ENCODE data around the gene TNIK. TPM values are rescaled to one million over a fixed set of nuclear protein-coding genes. Genes with fewer than 3 reads are reported as not detected.
"Not testable (repeated sequence)": the region's sequence is repeated elsewhere in the genome, so short reads cannot be mapped to it uniquely, and the experiment has no call there.

The TNIK gene
- total RNA-seq, 1 donor = 49.8 TPM

- Histone ChIP-seq H3K9me3 (ENCODE audit: low read depth, low read length) (no peaks in the 10 kb centered on the region), H3K27me3 (ENCODE audit: insufficient read depth, low read length) (no peaks in the 10 kb centered on the region), H3K4me1 (ENCODE audit: insufficient read depth, low read length) (no peaks in the 10 kb centered on the region), H3K4me3 (ENCODE audit: low read length) (no peak overlapping the region)
Measured at GRCh38 chr3:171383206-171384018, 76.8 kb downstream of the TNIK start.

GRCh38 chr3:171382347-171382746, 77.9 kb downstream of the TNIK start:
- H3K4me3 ChIP-seq (ENCODE audit: low read length); H3K9me3 ChIP-seq (ENCODE audit: low read depth, low read length); H3K4me1 ChIP-seq (ENCODE audit: insufficient read depth, low read length): not testable (repeated sequence)

DNA sequence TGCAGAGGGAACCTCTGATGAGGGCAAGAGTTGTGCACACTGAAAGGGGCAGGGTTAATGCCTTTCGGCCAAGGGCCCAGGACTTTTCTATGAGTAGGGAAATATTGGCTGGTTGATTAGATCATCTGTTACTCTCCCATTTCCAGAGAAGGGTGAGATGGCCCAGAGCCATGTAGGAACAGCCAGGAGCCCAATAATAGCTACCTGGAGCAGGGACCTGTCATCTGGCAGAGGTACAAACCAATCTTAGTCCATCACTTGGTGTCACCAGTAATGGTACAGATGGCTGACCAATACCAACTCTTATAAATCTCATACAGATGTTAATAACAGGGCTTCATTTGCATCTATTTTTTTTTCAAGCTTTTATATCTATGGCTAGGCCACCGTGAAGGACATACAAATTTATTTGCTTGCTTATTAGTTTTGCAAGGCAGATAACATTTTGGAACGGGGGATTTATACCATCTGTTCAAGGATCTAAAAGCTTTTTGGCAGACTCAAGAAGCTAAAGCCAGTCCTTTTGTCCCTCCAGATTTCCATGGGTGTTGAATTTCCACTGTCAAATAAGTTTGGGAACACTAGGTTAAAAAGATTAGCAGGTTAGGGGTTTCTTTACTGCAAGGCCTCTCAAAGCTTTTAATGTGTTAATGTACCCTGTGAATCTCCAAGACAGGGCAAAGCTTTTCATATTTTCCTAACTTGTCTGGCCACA, 79.3 kb downstream of the TNIK start:
- no peak overlapping the region for H3K4me3 ChIP-seq (ENCODE audit: low read length)
- H3K9me3 ChIP-seq (ENCODE audit: low read depth, low read length) = no peaks in the 10 kb centered on the region
- H3K4me1 ChIP-seq (ENCODE audit: insufficient read depth, low read length) = peaks cover 18% of the 10 kb centered on the region
- H3K27me3 ChIP-seq (ENCODE audit: insufficient read depth, low read length) = no peaks in the 10 kb centered on the region

More at GRCh38 chr3:171382347-171382746, 77.9 kb downstream of the TNIK start:
- not testable (repeated sequence) for H3K27me3 ChIP-seq (ENCODE audit: insufficient read depth, low read length)

- H3K9me3 ChIP-seq (ENCODE audit: low read depth, low read length) = no peaks in the 10 kb centered on the region
- H3K27me3 ChIP-seq (ENCODE audit: insufficient read depth, low read length) = no peaks in the 10 kb centered on the region
- H3K4me3 ChIP-seq (ENCODE audit: low read length) = no peak overlapping the region
- H3K4me1 ChIP-seq (ENCODE audit: insufficient read depth, low read length) = peaks cover 26% of the 10 kb centered on the region
Measured at GRCh38 chr3:171379961-171380483, 80.2 kb downstream of the TNIK start.

DNA sequence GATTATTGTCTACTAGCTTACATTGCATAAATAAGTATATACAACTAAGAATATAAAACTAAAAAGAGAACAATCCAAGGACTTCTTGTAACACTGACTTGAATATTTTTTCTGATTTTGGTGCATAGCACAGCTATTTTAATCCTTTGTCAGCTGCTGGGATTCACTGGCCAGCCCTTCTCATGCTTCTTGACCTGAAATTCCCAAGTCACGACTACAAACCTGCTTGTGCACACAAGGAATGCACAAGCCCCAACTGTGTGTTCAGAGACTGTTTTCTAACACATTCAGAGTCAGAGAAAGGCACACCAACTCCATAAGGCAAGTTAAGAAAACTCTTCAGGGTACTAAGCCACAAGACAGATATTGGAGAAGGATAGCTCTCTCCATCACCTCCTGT, 80.9 kb downstream of the TNIK start:
- Histone ChIP-seq H3K4me1 (ENCODE audit: insufficient read depth, low read length) (peaks cover 30% of the 10 kb centered on the region), H3K27me3 (ENCODE audit: insufficient read depth, low read length) (no peaks in the 10 kb centered on the region), H3K9me3 (ENCODE audit: low read depth, low read length) (no peaks in the 10 kb centered on the region), H3K4me3 (ENCODE audit: low read length) (no peak overlapping the region)

DNA sequence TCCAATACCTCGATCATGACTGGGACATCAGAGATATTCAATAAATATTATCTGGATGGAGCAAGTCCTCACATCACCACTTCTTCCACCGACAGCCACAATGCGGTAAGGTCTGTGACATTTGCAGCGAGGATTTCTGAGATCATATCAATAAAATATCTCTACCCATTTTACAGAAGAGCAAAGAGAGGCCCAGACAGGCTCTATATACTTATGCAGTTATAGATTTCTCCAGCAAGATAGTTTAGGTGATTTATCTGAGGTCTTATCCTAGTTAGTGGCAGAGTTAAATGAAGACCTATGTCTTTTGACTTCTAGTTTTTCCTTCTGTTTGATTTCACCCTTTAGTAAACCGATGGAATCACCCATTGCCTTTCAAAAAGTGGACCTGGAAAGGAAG, 81.6 kb downstream of the TNIK start:
- Histone ChIP-seq H3K4me1 (ENCODE audit: insufficient read depth, low read length) (peaks cover 30% of the 10 kb centered on the region), H3K9me3 (ENCODE audit: low read depth, low read length) (no peaks in the 10 kb centered on the region), H3K4me3 (ENCODE audit: low read length) (no peak overlapping the region), H3K27me3 (ENCODE audit: insufficient read depth, low read length) (no peaks in the 10 kb centered on the region)

GRCh38 chr3:171377859-171378258, 82.3 kb downstream of the TNIK start:
- H3K4me1 ChIP-seq (ENCODE audit: insufficient read depth, low read length) = peaks cover 30% of the 10 kb centered on the region

DNA sequence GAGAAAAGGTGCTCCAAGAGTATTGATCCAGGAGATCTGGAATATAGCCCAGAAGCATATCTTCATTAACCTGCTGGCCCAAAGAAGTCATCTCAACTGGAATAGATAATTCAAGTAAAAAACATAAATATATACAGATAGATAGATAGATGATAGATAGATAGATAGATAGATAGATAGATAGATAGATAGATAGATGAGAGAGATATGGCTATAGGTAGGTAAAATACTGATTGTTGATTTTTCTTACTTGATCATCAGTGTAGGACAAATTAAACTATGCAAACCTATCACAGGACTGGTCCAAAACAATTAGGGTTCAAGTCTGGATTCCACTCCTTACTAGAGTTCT, 83.6 kb downstream of the TNIK start:
- H3K9me3 ChIP-seq (ENCODE audit: low read depth, low read length) = no peaks in the 10 kb centered on the region
- H3K4me1 ChIP-seq (ENCODE audit: insufficient read depth, low read length) = peaks cover 30% of the 10 kb centered on the region
- no peak overlapping the region for H3K4me3 ChIP-seq (ENCODE audit: low read length)
- H3K27me3 ChIP-seq (ENCODE audit: insufficient read depth, low read length) = no peaks in the 10 kb centered on the region

More at GRCh38 chr3:171377859-171378258, 82.3 kb downstream of the TNIK start:
- Histone ChIP-seq H3K4me3 (ENCODE audit: low read length) (no peak overlapping the region), H3K27me3 (ENCODE audit: insufficient read depth, low read length) (no peaks in the 10 kb centered on the region), H3K9me3 (ENCODE audit: low read depth, low read length) (no peaks in the 10 kb centered on the region)

DNA sequence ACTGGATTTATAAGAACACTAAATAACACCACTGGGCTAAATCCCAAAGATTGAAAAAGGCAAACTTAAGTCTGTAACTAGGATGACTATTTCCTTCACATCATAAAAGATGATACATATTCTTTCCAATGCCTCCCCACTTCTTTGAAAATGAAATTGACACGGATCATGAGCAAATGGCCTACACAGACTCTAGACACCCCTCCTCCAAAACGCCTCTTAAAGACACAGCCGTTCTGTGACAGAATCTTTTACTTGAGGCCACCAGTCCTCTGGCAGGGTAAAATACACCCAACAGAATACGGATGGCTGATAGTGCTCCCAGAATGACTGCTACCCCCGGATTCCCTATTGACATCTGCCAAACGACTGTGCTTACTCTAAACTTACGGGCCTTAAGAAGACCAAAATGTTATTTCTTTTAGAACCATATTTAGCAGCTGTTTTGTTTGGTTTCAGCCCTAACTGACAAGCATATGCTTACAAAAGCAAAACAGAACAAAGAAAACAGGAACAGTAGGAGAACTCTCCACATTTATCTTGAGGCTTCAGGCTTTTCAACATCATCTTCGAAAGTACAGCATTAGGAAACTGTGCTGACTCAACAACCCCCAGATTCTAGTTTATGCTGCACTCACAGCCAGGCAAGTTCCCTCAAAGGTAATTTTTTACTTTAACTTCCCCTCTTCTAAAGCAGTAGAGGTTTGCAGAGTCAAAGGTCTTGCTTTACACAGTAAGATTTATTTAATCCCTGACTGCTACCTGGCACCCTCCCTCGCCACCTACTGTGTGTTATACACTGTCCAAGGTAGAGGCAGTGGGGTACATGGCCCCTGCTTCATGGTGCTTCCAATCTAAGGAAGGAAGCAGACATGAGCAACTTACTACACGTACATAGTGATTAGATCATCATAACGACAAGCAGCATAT, 84.3 kb downstream of the TNIK start:
- Histone ChIP-seq H3K4me3 (ENCODE audit: low read length) (no peak overlapping the region), H3K9me3 (ENCODE audit: low read depth, low read length) (no peaks in the 10 kb centered on the region), H3K27me3 (ENCODE audit: insufficient read depth, low read length) (no peaks in the 10 kb centered on the region), H3K4me1 (ENCODE audit: insufficient read depth, low read length) (peaks cover 30% of the 10 kb centered on the region)

DNA sequence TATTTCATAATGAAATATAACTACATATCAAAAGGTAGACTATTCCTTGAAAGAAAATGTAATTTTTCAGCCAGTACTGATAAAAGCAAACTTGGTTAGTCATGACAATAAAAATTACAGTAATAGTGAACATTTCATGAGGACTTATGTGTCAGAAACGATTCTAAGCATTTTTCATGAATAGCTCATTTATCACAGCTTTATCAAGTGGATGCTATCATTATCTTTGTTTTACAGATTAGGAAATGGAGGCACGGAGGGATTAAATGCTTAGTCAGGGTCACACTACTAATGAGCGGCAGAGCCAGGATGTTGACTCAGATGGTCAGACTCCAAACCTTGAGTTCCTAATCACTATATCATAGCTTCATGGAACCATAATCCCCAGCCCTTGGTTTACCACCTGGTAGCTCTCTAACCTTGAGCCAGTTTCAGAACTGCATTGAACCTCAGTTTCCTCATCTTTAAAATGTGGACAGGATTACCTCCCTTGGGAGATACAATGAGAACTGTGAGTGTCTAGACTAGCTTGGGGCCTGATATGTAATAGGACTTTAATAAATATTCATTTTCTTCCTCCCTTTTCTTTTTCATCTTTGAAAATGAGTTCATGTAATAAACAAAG, 85.4 kb downstream of the TNIK start:
- Histone ChIP-seq H3K27me3 (ENCODE audit: insufficient read depth, low read length) (no peaks in the 10 kb centered on the region), H3K4me3 (ENCODE audit: low read length) (no peak overlapping the region), H3K4me1 (ENCODE audit: insufficient read depth, low read length) (peaks cover 30% of the 10 kb centered on the region), H3K9me3 (ENCODE audit: low read depth, low read length) (no peaks in the 10 kb centered on the region)

GRCh38 chr3:171374260-171374659, 85.9 kb downstream of the TNIK start:
- no peaks in the 10 kb centered on the region for H3K9me3 ChIP-seq (ENCODE audit: low read depth, low read length)
- H3K4me1 ChIP-seq (ENCODE audit: insufficient read depth, low read length) = peaks cover 30% of the 10 kb centered on the region
- H3K4me3 ChIP-seq (ENCODE audit: low read length) = no peak overlapping the region
- no peaks in the 10 kb centered on the region for H3K27me3 ChIP-seq (ENCODE audit: insufficient read depth, low read length)

DNA sequence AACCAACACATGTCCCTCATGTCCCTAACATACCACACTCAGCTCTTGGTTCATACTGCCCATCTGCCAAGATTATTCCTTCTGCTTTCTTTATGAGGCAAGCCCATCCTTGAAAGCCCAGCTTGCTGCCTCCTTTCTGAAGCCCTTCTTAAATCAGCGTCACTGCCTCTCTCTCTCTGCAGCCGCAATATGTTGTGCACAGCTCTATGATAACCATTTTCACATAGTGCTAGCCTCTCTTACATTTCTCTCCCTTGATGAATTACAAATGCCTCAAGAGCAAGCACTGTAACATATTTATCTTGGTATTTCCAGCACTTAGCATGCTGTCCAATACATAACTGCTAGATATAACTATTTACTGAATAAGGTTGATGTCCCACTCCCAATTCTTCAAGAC, 86.5 kb downstream of the TNIK start:
- Histone ChIP-seq H3K4me3 (ENCODE audit: low read length) (no peak overlapping the region), H3K4me1 (ENCODE audit: insufficient read depth, low read length) (peaks cover 30% of the 10 kb centered on the region), H3K27me3 (ENCODE audit: insufficient read depth, low read length) (no peaks in the 10 kb centered on the region), H3K9me3 (ENCODE audit: low read depth, low read length) (no peaks in the 10 kb centered on the region)

GRCh38 chr3:171372694-171373093, 87.5 kb downstream of the TNIK start:
- Histone ChIP-seq H3K4me1 (ENCODE audit: insufficient read depth, low read length) (peaks cover 27% of the 10 kb centered on the region), H3K4me3 (ENCODE audit: low read length) (no peak overlapping the region), H3K27me3 (ENCODE audit: insufficient read depth, low read length) (no peaks in the 10 kb centered on the region), H3K9me3 (ENCODE audit: low read depth, low read length) (no peaks in the 10 kb centered on the region)

DNA sequence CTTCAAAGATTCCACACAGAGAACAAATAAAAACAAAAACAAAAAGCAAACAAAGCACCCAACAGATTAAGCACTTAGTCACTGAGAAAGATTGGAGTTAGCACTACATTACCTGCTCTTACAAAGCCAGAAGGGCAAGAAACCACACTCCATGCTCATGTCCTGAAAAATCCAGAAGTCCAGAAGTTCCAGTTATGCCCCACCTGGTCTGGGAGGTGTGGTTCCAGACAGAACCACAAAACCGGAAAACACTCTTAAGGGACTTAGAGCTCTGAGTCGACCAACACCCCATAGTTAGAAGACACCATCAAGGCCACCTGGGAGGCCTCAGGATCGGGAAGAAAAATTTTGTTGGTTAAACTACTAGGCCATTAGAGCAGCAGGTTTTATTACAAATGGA, 88.9 kb downstream of the TNIK start:
- Histone ChIP-seq H3K4me3 (ENCODE audit: low read length) (no peak overlapping the region), H3K4me1 (ENCODE audit: insufficient read depth, low read length) (peaks cover 17% of the 10 kb centered on the region), H3K9me3 (ENCODE audit: low read depth, low read length) (no peaks in the 10 kb centered on the region), H3K27me3 (ENCODE audit: insufficient read depth, low read length) (no peaks in the 10 kb centered on the region)

Measured in mononuclear cell (primary cell).